WI38 (cell line): ENCODE results near the gene ARHGEF26.

Source experiments
- H3K4me3 ChIP-seq: 2 replicates; pipeline ENCODE4 v1.5.1; 2011; ENCODE audit warnings: low read depth, mild to moderate bottlenecking, control low read depth, low read length
- TF ChIP-seq, protein P1 (sequence below): IDR thresholded peaks from 2 replicates; pipeline ENCODE4 v1.5.1; 2012; ENCODE audit warnings: low read depth, mild to moderate bottlenecking, control low read depth, low read length

ARHGEF26 gene

DNA sequence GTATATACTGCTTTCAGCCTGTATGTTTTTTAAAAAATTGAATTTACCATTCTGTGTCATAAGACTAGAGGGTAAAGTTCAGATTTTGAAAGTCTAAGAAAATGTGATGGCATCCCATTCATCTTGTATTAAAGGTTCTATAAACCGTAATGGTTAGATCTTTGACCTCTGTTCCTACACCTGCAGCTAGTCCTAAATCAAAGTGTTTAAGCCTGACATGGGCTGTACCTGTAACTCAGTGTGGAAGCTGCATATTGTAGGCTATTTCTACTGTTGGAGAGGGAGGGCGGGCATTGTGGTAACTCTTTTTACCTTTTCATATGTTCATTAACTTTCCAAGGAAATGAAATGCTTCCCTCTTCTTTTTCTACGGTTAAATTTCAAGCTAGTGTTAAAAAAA, 53.9 kb downstream of the ARHGEF26 start:
- TF ChIP-seq, protein P1, sequence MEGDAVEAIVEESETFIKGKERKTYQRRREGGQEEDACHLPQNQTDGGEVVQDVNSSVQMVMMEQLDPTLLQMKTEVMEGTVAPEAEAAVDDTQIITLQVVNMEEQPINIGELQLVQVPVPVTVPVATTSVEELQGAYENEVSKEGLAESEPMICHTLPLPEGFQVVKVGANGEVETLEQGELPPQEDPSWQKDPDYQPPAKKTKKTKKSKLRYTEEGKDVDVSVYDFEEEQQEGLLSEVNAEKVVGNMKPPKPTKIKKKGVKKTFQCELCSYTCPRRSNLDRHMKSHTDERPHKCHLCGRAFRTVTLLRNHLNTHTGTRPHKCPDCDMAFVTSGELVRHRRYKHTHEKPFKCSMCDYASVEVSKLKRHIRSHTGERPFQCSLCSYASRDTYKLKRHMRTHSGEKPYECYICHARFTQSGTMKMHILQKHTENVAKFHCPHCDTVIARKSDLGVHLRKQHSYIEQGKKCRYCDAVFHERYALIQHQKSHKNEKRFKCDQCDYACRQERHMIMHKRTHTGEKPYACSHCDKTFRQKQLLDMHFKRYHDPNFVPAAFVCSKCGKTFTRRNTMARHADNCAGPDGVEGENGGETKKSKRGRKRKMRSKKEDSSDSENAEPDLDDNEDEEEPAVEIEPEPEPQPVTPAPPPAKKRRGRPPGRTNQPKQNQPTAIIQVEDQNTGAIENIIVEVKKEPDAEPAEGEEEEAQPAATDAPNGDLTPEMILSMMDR: no peak
- no peak overlapping the region for H3K4me3 ChIP-seq

DNA sequence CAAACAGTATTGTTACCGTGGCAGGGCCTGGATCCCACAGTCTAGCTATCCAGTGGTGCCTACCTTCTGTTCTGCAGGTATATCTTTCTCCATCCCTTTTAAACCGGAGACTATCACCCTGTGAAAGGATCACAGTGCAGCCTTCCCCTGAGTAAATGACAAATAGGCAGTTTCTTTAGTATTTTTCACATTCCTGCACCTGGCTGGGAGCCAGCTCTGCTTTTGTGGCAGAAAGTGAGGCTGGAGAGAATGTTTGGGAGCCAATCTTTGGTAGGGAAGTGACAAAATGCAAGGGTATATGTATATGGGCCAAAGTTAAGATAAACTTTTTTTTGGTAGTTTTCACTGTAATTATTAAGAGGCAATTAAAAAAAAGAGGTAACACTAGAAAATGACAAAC, 54.8 kb downstream of the ARHGEF26 start:
- TF ChIP-seq, protein P1: no peak
- H3K4me3 ChIP-seq: no peak overlapping the region

DNA sequence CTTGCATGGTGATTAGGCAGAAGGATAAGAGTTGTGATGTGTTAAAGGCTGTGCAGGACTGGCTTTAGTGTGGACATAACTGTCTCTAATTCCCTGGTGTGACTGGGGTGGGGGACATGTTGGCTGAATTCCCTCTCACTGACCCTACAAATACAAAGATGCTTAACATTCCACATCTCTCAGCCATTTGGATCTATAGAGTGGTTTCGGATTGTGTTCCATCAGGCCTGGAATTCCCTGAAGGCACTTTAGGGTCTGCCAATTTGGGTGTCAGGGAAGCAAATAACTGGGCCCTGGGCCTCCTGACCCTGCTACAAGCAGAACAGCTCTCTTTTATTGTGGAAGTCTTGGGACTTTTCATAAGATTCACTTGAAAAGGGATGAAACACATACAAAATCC, 56.2 kb downstream of the ARHGEF26 start:
- TF ChIP-seq, protein P1: no peak
- H3K4me3 ChIP-seq: no peak overlapping the region

DNA sequence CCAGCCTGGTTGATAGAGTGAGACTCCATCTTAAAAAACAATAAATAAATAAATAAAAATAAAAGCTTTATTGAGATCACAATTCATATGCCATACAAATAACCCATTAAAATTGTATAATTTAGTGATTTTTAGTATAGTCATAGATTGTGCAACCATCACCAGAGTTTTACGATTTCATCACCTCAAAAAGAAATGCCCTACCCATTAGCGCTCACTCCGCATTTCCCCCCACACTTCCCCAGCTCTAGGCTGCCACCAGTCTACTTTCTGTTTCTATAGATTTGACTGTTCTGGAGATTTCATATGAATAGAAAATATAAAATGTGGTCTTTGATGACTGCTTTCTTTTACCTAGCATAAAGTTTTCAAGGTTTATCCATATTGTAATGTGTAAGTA, 57.0 kb downstream of the ARHGEF26 start:
- TF ChIP-seq, protein P1: no peak

DNA sequence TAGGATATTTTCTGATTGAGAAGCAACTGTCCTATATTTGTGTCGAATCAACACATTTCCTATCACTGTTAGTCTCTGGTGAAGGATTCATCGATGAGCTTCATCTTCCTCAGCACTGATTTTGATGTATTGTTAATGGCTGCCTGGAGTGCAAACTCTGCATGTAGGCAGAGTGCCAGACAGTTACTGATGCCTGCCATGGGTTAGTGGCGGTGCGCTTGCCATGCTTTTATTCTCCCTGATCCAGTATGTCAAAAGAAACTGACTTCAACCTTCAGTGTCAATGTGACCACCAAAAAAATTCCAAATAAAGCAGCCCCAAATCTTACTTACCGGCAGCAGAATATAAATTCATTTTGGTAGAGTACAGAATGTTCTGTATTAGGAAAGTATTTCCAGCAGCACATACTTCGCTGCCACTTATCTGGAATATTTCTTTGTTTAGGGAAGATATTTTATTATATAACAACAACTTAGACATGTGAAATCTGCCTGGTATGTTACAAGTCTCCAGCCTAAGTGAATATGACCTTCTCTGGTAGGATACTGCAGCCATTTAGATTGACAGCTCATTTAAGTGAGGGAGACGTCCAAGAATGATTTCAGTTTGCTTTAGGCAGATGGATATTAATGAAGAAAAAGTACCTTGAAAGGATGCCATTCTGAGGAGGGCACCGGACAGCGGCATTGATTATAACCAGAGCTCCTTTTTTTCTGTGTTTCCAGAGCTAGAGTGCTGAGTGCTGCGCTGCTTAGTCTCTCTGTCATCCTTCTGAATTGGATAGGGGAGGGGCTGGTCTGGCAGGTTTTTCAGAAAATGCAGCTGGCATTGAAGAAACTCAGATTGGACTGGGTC, 59.9 kb downstream of the ARHGEF26 start:
- H3K4me3 ChIP-seq: no peak overlapping the region
- TF ChIP-seq, protein P1: no peak

More for the DNA sequence above, 57.0 kb downstream of the ARHGEF26 start:
- no peak overlapping the region for H3K4me3 ChIP-seq

DNA sequence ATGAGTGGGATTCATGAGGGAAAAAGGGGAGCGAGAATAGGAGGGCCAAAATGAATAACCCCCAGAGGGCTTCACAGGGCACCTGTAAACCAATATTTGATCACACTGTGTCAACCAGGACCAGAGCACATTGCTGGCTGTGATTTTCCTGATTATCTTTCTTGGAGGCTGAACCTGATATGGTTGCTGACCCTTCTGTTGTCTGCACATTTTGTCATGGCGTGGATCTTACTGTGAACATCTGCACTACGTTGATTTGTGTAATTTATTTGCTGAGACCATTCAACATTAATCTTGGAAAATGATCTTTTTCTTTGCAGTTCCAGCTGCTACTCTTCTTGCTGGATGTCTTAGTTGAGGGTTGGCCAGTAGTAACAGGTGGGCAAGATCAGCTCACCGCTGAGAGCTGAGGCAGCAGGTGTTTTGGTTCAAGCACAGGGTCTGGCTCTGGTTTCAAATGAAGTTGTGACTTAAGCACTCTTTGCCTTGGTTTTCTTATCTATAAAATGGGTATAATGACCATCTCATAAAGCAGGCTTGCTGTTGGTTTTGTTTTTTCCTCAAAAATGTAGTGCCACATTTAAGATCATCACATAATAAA, 61.2 kb downstream of the ARHGEF26 start:
- TF ChIP-seq, protein P1: no peak
- H3K4me3 ChIP-seq: no peak overlapping the region

DNA sequence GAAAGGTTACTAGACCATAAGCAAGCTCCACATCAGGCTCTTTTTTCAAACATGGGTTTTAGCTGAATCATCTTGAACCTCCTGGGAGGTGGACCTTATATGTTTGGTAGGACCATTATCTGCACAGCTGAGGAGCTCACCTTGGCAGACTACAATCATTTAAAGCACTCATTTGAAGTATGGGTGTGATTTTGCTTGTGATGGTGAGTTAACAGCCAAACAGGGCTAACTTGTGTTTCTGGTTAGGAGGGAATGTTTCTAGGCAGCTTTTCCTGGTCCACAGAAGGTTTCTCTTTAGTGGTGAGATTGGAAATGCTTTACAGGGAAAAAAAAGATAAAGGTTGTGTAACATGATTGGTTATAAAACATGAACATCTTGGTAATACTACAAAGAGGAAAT, 61.8 kb downstream of the ARHGEF26 start:
- no peak overlapping the region for H3K4me3 ChIP-seq
- TF ChIP-seq, protein P1: no peak
